Measurements from ENCODE around the gene WDCP.

GRCh38 chr2:24026233-24026632 is 21.0 kb downstream of the WDCP start:
- TF ChIP-seq CTCF (conservative IDR thresholded peaks at IDR 0.05 in 1 of 2, IDR thresholded peaks at IDR 0.05 in 1 of 2; ENCODE audit: extremely low read depth in 1 of 2, insufficient read depth in 1 of 2, low read depth in 1 of 2, low read length in 2 of 2) (no peak), EZH2 (IDR thresholded peaks at IDR 0.05; ENCODE audit: borderline replicate concordance, low read length) (no peak)

All from mammary epithelial cell (primary cell).